ENCODE data around the gene FGF21.

FGF21 gene

DNA sequence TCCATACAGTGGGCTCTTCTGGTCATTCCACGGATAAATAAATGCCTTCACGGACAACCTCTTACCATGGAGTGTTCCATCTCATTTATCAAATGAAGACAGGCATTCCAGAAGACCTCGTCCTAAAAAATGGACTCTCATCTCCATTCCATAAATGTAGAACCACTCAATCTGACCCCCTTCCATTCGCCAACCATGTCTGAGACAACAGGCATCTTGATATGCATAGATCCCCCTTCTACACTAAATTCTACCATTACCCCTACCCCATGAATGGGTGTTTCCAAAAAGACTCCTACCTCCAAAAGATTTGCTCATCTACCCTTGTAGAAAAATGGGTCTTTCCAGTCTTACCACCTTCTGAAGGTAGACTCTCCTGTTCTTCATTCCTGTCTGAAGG lies 23.9 kb upstream of the FGF21 start:
- no peak for DNase-seq

GRCh38 chr19:48734625-48735024 lies 20.7 kb upstream of the FGF21 start:
- DNase-seq = no peak

DNA sequence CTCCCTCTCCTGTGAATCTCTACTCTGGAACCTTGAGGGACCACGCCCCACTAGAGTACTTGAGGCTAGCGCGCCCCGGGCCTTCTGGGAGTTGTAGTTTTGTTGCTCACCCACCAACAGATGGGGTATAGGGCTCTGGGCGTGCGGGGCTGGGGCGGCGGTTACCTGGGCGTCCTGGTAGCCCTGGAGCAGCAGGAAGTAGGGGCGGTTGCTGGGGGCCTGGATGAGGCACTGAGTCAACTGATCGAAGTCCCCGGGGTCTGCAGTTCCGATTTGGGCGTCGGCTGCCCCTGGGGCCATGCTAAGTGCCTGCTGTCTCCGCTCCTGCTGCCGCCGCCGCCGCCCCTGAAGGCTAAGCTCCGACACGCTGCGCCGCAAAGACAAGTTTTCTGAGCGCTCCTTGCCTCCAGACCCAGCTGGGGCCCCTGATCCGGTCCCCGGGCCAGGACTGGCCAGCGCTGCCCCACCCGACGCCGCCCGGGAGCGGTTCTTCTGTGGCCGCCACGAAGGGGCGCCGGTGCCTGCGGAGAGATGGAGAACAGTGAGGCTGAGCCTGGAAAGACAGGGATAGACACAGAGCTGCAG lies 20.2 kb upstream of the FGF21 start:
- no peak for DNase-seq

DNA sequence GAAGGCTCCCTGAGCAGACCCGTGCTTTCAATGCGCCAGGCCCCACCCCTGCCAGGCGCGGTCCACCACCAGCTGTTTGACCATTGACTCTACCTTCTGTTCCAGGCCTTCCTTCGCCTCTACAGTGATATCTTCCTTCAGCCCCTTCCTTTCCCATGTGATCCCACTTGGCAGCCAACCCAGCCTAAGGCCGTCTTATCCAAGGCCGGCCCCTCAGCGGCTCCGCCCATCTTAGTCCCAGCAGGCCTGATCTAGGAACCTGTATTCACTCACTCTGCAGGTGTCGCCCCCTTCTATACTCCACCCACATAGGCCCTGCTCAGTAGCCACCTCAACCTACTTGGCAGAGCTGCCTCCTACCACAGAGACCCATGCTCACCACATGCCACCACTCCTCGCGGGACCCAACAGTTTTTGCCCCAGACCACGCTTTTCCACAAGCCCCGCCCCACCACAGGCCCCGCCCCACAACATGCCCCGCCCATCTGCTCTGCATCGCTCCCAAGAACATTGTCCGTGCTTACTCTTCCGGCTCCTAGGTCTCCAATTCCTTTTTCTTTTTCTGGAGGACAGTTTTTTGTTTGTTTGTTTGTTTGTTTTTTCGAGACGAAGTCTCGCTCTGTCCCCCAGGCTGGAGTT lies 17.8 kb upstream of the FGF21 start:
- peak in 1 of 2 donors; percentile 25 for DNase-seq

DNA sequence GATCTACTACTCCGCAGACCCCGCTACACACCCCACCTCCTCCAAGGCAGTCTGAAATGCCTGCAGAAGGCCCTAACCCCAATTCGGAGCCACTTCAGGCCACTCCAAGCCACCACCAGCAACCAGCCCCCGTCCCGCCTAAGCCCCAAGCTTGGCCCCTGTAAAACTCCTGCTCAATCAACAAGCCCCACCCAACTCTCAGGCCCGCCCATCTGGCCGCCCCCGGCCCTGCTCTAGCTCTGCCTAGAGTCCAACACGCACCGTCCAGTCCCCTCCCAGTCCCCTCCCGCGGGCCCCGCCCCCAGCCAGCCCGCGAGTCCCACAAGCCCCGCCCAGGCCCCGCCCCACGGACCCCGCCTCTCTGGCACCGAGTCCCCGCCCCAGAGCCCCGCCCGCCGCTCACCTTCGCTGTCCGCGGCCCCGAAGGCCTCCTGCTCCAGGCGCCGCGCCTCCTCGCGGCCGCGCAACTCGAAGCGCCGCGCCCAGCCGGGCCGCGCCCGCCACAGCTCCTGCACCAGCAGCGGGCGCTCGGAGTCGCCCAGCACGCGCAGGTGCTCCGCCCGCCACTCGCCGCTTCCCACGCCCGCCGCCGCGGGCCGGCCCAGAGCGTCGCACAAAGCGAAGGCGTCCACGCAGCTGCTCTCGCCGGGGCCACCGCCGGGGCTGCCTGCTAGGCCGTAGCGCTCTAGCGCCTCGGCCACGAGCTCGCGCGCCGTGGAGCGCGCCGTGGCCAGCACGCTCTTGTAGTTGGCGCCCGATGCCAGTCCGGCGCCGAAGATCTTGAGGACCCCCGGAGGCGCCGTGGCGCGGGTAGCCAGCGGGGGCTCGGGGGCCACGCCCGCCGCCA lies 16.5 kb upstream of the FGF21 start:
- DNase-seq = peak; percentile 91 to 95

DNA sequence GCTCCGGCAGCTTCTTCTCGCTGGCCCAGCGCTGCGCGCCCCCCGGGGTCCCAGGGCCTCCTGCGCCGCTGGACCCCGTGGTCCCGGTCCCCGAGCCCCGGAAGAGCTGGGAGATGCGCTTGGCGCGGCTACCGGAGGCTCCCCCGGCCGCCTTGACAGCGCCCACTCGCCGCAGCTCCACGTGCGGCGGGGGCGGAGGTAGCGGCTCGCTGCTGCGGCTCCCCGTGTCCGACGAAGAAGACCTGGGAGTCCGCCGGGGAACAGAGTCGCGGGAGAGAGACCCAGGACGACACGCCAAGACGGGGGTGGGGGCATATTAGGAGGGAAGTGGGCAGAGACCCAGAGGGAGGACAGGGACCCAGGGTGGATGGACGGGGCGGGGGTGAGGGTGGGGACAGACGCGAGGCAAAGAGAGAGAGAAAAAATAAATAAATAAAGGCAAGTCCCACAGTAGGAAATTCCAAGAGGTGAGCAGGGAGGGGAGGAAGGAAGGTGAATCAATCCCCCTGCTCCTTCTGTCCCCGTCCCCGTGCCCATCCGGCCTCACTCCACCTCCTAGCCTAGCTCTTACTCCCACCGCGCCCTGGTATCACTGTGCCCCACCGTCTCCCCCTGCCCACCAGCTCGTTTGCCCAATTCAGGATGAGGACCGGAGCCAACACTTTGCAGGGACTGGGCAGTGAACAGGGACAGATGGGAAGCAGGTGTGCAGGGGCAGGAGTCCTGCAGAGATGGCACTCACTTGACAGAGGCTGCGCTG lies 15.7 kb upstream of the FGF21 start:
- no peak for DNase-seq

DNA sequence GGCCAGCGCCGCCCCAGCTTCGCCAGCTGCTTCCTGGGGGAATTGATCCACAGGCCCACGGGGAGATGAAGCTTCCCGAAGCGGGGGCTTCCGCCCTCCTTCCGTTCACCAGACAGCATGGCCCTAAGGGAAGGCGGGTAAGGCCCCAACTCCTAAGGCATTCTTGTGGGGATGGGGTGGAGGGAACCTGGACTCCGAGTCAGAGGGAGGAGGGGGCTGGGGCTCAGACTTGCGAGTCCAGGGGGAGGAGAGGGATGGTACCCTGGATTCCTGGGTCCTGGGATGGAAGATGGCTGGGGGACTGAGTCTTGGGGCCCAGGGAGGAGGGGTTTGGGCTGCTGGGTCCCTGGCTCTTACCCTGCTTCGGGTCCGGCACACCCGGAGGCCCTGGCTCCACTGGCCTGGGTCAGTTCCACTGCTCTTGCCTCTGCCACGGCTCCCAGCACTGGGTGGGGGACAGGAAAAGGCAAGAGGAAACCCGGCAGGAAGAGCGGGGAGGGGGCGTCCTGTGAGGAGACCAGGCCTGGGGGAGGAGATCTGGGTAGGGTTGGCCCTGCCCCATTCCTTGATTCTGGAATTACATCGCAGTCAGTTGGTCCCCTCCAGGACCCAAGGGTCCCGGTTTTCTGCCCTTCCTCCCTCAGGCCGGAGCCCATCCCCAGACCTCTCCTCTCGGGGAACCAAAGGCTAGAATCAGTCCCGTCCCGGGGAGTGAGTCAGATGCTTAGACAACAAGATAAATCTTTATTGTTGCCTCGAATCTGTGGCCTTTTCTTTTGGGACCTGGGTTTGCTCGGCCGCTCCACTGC lies 15.0 kb upstream of the FGF21 start, which contains the start of gene RASIP1:
RASIP1 (minus strand) TSS at position 447 of the 809 bp plus-strand sequence; CDS start at position 119, 328 bp downstream.
- no peak for DNase-seq

- peak; percentile 11 to 43 for DNase-seq
Measured at GRCh38 chr19:48741129-48741999, 14.0 kb upstream of the FGF21 start.

GRCh38 chr19:48742096-48742495 lies 13.2 kb upstream of the FGF21 start:
- no peak for DNase-seq

- peak; percentile 57 to 77 for DNase-seq
Measured at GRCh38 chr19:48745208-48745995, 9.9 kb upstream of the FGF21 start.

GRCh38 chr19:48746110-48746509 lies 9.2 kb upstream of the FGF21 start:
- DNase-seq = no peak

- DNase-seq = peak; percentile 70 to 73
Measured at GRCh38 chr19:48746738-48747575, 8.4 kb upstream of the FGF21 start, which contains the start of gene IZUMO1. TSS of gene IZUMO1 (minus strand) at chr19:48746909. CDS start at chr19:48745859, 1,050 bp downstream.

GRCh38 chr19:48749571-48750198 lies 5.6 kb upstream of the FGF21 start:
- no peak for DNase-seq

DNA sequence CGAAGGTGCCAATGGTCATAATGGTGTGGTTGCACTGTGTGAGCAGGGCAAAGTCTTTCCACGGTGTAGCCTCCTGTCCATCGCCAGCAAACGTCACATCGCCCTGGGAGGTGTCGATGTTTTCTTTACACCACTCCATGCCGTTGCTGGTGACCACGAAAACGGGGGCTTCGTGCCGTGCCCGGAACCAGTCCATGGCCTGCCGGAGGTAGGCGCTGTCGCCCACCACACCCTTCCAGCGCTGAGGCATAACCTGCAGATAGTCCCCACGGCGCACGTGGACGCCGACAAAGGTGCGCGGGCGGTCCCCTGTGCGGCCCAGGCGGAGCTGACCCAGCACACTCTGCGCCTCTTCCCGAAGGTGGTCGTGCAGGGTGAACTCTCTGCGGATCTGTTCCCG lies 5.0 kb upstream of the FGF21 start:
- DNase-seq = no peak

DNA sequence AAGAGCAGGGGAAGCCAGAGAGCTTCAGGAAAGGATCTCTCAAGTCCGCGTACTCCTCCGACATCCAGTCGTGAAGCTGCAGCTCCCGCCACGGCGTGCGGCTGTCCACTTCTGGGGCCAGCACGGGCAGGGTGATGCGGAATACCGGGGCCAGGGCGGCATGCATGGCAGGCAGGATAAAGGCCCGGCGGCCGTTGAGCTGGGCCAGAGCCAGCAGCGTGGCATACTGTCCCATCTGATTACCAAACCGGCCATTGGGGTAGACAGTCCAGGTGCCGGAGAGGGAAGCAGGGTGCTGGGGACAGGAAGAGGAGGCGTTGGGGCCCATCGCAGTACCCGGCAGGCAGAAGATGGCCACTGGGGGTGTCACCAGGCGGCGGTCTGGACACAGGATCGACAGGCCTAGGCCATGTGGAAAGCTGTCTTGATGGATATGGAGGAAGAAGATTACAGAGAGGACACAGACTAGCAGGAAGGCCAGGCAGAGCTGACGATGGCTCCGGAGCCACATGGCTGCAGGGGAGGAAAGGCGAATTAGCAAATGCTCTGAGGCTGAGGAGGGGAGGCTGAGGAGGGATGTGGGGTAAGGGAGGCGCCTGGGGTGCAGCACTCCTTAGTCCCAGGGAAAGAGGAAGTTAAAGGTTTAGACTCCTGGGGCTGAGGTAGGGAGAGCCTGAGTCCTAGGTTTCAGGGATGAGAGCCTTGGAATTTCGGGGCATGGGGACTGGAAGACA lies 4.4 kb upstream of the FGF21 start:
- no peak for DNase-seq

DNA sequence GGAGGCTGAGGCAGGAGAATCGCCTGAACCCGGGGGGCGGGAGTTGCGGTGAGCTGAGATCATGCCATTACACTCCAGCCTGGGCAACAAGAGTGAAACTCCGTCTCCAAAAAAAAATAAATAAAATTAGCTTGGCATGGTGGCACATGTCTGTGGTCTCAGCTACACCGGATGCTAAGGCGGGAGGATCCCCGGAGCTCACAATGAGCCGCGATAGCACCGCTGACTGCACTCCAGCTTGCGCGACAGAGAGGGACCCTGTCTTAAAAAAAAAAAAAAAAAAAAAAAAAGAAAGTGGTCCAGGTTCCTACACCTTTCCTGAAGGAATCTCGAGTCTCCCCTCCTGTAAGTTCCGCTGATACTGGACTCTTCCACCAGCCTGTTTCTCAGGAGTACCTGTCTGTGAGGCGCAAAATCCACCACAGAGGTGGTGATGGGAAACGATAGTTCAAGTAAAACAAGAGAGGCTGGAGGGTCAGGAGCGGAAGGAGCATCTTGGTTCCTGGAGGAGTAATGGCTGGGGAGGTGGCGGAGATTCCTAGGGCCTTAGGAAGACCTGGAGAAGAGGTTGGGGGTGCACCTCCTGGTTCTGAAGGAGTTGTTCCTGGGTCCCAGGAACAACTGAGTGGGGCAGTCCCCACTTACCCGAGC lies 3.4 kb upstream of the FGF21 start:
- peak in 1 of 2 donors; percentile 14 for DNase-seq
